Mucosa of stomach (tissue), 1 donor: ENCODE results near the gene TSPAN14.
"Not testable (repeated sequence)": the region's sequence is repeated elsewhere in the genome, so short reads cannot be mapped to it uniquely, and the experiment has no call there.

Source experiments
- H3K27me3 ChIP-seq: one replicate; pipeline ENCODE4 v1.7.0; 2013; ENCODE audit warnings: mild to moderate bottlenecking, low read length; ENCODE audit not compliant: control insufficient read depth, insufficient read depth
- H3K36me3 ChIP-seq: one replicate; pipeline ENCODE4 v1.7.0; 2013; ENCODE audit warnings: low read length; ENCODE audit not compliant: control insufficient read depth, insufficient read depth
- H3K4me1 ChIP-seq: one replicate; pipeline ENCODE4 v1.7.0; 2013; ENCODE audit warnings: mild to moderate bottlenecking, low read length; ENCODE audit not compliant: control insufficient read depth, insufficient read depth
- H3K4me3 ChIP-seq: one replicate; pipeline ENCODE4 v1.7.0; 2013; ENCODE audit warnings: low read length
- H3K9ac ChIP-seq: one replicate; pipeline ENCODE4 v1.7.0; 2013; ENCODE audit warnings: mild to moderate bottlenecking, low read length, moderate library complexity
- H3K9me3 ChIP-seq: one replicate; pipeline ENCODE4 v1.7.0; 2013; ENCODE audit warnings: mild to moderate bottlenecking, low read length, moderate library complexity; ENCODE audit not compliant: control insufficient read depth
- donor health status: Pancreatic carcinoma.

The TSPAN14 gene

GRCh38 chr10:80536361-80536835 is 82.3 kb downstream of the TSPAN14 start:
- H3K27me3 ChIP-seq, result no peaks in the 10 kb centered on the region
- peaks cover 7% of the 10 kb centered on the region for H3K4me1 ChIP-seq
- H3K9ac ChIP-seq, result peak overlapping the region; percentile 87
- H3K36me3 ChIP-seq, result no peaks in the 10 kb centered on the region
- no peaks in the 10 kb centered on the region for H3K9me3 ChIP-seq
- peak overlapping the region; percentile 47 for H3K4me3 ChIP-seq

DNA sequence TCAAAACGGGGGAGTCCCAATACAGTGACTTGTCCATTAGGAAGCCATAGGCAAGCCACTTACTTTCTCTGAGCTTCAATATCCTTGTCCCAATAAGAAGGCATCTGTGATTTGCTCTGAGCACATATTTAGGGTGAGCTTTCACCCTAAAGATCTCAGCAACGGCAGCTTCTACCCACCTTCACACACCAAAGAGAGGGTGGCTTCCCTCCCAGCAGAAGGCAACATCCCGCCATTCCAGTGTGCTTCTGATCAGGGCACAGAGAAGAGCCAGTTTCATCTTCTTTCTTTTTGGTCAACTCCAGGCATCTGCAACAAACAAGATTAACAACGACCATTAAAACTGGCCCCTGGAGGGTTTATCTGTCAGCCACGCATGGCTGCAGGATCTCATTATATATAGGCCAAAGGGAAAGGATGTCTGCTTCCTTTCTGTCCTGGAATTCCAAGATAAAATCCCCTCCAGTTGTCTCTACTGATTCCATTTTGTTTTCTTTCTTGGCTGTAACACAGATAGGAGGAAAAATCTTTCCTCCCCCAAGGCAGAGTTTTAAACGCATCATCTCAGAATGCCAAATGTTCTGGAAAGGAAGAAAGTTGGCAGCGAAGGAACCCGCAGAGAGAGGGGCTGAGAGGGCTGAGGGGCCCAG is 83.1 kb downstream of the TSPAN14 start:
- Histone ChIP-seq H3K9ac (no peak overlapping the region), H3K9me3 (no peaks in the 10 kb centered on the region), H3K4me1 (peaks cover 7% of the 10 kb centered on the region), H3K4me3 (no peak overlapping the region), H3K27me3 (no peaks in the 10 kb centered on the region), H3K36me3 (no peaks in the 10 kb centered on the region)

DNA sequence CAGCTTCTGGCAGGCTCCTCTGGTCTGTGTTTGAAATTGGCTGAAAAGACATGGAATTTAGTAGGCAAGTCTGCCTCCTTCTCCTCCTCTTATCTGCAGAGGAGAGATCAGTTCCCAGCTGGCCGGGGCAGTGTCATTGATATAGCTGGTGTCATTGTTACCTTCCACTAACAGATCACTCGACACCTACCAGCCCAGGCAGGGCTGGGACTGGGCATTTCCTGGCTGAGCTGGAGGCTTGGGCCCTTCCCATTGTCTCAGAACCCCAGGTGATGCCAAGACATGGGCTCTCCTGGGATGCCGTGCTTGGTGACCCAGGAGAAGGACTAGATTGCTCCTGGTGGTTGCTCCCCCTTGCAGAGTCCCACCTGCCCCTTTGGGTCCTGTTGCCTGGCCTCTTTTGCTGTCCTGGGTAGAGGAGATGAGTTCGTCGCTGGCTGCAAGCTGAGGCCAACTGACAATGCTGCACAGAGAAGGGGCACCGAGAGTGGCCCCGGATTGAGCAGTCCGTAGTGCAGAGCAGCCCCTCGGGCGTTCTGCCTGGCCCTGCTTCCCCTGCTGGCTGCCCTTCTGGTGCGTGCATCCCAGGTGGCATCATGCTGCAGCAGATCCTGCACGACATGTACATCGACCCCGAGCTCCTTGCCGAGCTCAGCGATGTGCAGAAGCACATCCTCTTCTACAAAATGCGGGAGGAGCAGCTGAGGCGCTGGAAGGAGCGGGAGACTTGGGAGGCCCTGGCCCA is 83.8 kb downstream of the TSPAN14 start, which contains the start of gene SH2D4B:
SH2D4B (plus strand) TSS at position 167 of the 745 bp plus-strand sequence; CDS start at position 597, 430 bp downstream.
- H3K4me3 ChIP-seq, result no peak within 1 kb of the TSS
- peaks cover 7% of the 10 kb centered on the region for H3K4me1 ChIP-seq
- no peaks in the 10 kb centered on the region for H3K27me3 ChIP-seq
- H3K36me3 ChIP-seq, result no peaks in the 10 kb centered on the region
- H3K9me3 ChIP-seq, result no peaks in the 10 kb centered on the region
- no peak within 1 kb of the TSS for H3K9ac ChIP-seq

- Histone ChIP-seq H3K9me3 (no peaks in the 10 kb centered on the region), H3K36me3 (no peaks in the 10 kb centered on the region), H3K27me3 (no peaks in the 10 kb centered on the region), H3K4me3 (no peak overlapping the region), H3K4me1 (peaks cover 7% of the 10 kb centered on the region), H3K9ac (no peak overlapping the region)
These were observed 84.5 kb downstream of the TSPAN14 start for GRCh38 chr10:80538481-80539185.

- H3K4me3 ChIP-seq, result no peak overlapping the region
- no peaks in the 10 kb centered on the region for H3K36me3 ChIP-seq
- H3K4me1 ChIP-seq, result peaks cover 7% of the 10 kb centered on the region
- no peak overlapping the region for H3K9ac ChIP-seq
- H3K27me3 ChIP-seq, result no peaks in the 10 kb centered on the region
- no peaks in the 10 kb centered on the region for H3K9me3 ChIP-seq
These were observed 85.4 kb downstream of the TSPAN14 start for GRCh38 chr10:80539421-80540031.

- Histone ChIP-seq H3K4me3 (no peak overlapping the region), H3K36me3 (no peaks in the 10 kb centered on the region), H3K9ac (no peak overlapping the region), H3K27me3 (no peaks in the 10 kb centered on the region), H3K4me1 (peaks cover 7% of the 10 kb centered on the region), H3K9me3 (no peaks in the 10 kb centered on the region)
These were observed 86.0 kb downstream of the TSPAN14 start for GRCh38 chr10:80540136-80540535.

- Histone ChIP-seq H3K4me3 (no peak overlapping the region), H3K4me1 (peaks cover 7% of the 10 kb centered on the region), H3K9ac (no peak overlapping the region), H3K36me3 (no peaks in the 10 kb centered on the region), H3K27me3 (no peaks in the 10 kb centered on the region), H3K9me3 (no peaks in the 10 kb centered on the region)
These were observed 86.5 kb downstream of the TSPAN14 start for GRCh38 chr10:80540618-80540980.

GRCh38 chr10:80540981-80541750 is 87.1 kb downstream of the TSPAN14 start:
- H3K27me3 ChIP-seq, result no peaks in the 10 kb centered on the region
- H3K4me1 ChIP-seq, result peaks cover 6% of the 10 kb centered on the region
- H3K4me3 ChIP-seq, result no peak overlapping the region
- H3K36me3 ChIP-seq, result no peaks in the 10 kb centered on the region
- H3K9ac ChIP-seq, result no peak overlapping the region
- H3K9me3 ChIP-seq, result no peaks in the 10 kb centered on the region

DNA sequence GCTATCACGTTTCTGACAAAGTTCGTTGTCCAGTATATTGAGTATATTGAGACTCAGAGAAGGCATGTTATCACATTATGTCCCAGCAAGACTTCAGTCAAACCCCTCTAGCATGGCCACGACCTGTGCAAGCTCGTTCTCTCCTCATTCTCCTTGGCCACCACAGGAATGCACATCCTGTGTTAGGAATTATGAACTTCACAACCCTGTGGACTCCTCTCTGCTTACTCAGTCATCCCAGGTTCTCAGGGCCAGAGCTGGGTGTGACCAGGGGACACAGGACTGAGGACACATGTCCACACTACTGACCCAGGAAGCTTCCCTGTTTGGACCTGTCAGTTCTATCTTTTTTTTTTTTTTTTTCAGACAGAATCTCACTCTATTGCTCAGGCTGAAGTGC is 87.9 kb downstream of the TSPAN14 start:
- no peaks in the 10 kb centered on the region for H3K4me1 ChIP-seq
- no peaks in the 10 kb centered on the region for H3K9me3 ChIP-seq
- no peak overlapping the region for H3K4me3 ChIP-seq
- H3K27me3 ChIP-seq, result no peaks in the 10 kb centered on the region
- no peak overlapping the region for H3K9ac ChIP-seq
- H3K36me3 ChIP-seq, result no peaks in the 10 kb centered on the region

GRCh38 chr10:80542652-80543318 is 88.7 kb downstream of the TSPAN14 start:
- H3K9me3 ChIP-seq, result no peaks in the 10 kb centered on the region
- H3K4me1 ChIP-seq, result no peaks in the 10 kb centered on the region
- H3K27me3 ChIP-seq, result no peaks in the 10 kb centered on the region
- H3K9ac ChIP-seq, result no peak overlapping the region
- no peak overlapping the region for H3K4me3 ChIP-seq
- no peaks in the 10 kb centered on the region for H3K36me3 ChIP-seq

GRCh38 chr10:80543319-80543672 is 89.2 kb downstream of the TSPAN14 start:
- H3K4me3 ChIP-seq, H3K36me3 ChIP-seq, H3K4me1 ChIP-seq, H3K9me3 ChIP-seq, H3K9ac ChIP-seq, H3K27me3 ChIP-seq: not testable (repeated sequence)
